Left renal cortex interstitium (tissue), 4 donors: ENCODE results near the gene BEX1. TPM values are rescaled to one million over a fixed set of nuclear protein-coding genes. Genes with fewer than 3 reads are reported as not detected.

Experiments
- DNase-seq, 4 donors: peaks; one replicate each; pipeline ENCODE4 v3.0.0-alpha.2; 2013; ENCODE audit warnings: low read depth in 4 of 4, low spot score in 2 of 4, missing footprints in 1 of 4
- polyA plus RNA-seq, 4 donors: library from polyadenylated mRNA; unstranded; fragments of 120-200 nt; gene quantifications; one replicate each; pipeline ENCODE4 v1.2.1, GENCODE V29; 2013; ENCODE audit not compliant: insufficient read length in 4 of 4

Gene BEX1
- polyA plus RNA-seq, 4 donors, result 49.2 to 77.6 (median 67.4) TPM

DNA sequence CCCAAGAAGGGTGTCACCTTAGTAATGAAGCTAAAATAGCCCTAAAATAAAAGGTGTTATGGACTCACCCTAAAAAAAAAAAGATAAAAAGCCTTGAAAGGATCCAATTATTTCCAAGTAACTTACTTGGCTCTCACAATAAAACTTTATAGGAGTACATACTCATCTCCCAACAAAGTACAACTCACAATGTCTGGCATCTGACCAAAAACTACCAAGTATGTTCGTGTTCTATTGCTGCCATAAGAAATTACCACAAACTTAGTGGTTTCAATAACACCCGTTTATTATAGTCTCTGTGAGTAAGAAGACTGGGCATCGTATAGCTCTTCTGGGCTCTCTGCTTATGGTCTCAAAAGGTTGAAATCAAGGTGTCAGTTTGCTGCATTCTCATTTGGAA is 51.0 kb downstream of the BEX1 start:
- DNase-seq, result no peak

Other genes with a start within 250 kb of the BEX1 start
- under 1 TPM in 3 of 4 donors, not detected in 1; 0.16 to 0.83 (median 0.19) TPM for gene RAB40AL, start 126.9 kb downstream of the BEX1 start, polyA plus RNA-seq
- under 1 TPM in 3 of 4 donors, not detected in 1; 0.16 to 0.47 (median 0.30) TPM for gene NXF3, start 29.0 kb upstream of the BEX1 start, polyA plus RNA-seq
- 100 to 1,000 TPM; 149 to 177 (median 160) TPM for gene BEX4, start 150.9 kb upstream of the BEX1 start, polyA plus RNA-seq
- gene TCEAL8, start 191.0 kb upstream of the BEX1 start, polyA plus RNA-seq, result 100 to 1,000 TPM; 123 to 168 (median 141) TPM
- gene TCEAL5, start 212.6 kb upstream of the BEX1 start, polyA plus RNA-seq, result 10 to 100 TPM; 13.6 to 15.9 (median 14.8) TPM
- gene BEX2, start 246.8 kb upstream of the BEX1 start, polyA plus RNA-seq, result 10 to 100 TPM; 67.7 to 89.6 (median 80.8) TPM